ENCODE measurements around the gene GNL1. TPM values are rescaled to one million over a fixed set of nuclear protein-coding genes. Genes with fewer than 3 reads are reported as not detected.

Gene GNL1
- total RNA-seq, 2 donors from 2014 or later = 18.7 to 24.7 TPM

GRCh38 chr6:30555816-30556065, 548 bp downstream of the GNL1 start:
- WGBS, 2 donors = 0 to 3% methylated on average over 8 to 15 of the region's 15 CpGs
- peaks cover 0 to 11% of the 10 kb centered on the region in 2 donors for H3K36me3 ChIP-seq (replicated peaks in 1 of 2; ENCODE audit: insufficient read depth in 1 of 2, low read depth in 2 of 2)
- H3K27me3 ChIP-seq = no peaks in the 10 kb centered on the region
- ATAC-seq = peak; percentile 0
- intact Hi-C loops (cut with DNase I) = no loop called here
- peak overlapping the region; percentile 85 to 96 (median 94) for H3K27ac ChIP-seq
- TF ChIP-seq CTCF (IDR thresholded peaks at IDR 0.05) (no peak), POLR2A (IDR thresholded peaks at IDR 0.05) (no peak)
- peaks cover 27% of the 10 kb centered on the region for H3K4me1 ChIP-seq
- DNase-seq = no peak
- H3K4me3 ChIP-seq = peak overlapping the region; percentile 58 to 64
- no peaks in the 10 kb centered on the region for H3K9me3 ChIP-seq

- ATAC-seq (no peak), DNase-seq (peak; percentile 27 to 57 (median 52))
- H3K4me1 ChIP-seq = peaks cover 27% of the 10 kb centered on the region
- H3K27me3 ChIP-seq = no peaks in the 10 kb centered on the region
- H3K36me3 ChIP-seq (replicated peaks in 1 of 2; ENCODE audit: insufficient read depth in 1 of 2, low read depth in 2 of 2) = peaks cover 0 to 11% of the 10 kb centered on the region in 2 donors
- peak overlapping the region; percentile 58 to 64 for H3K4me3 ChIP-seq
- H3K27ac ChIP-seq = peak overlapping the region; percentile 85 to 96 (median 94)
- no peaks in the 10 kb centered on the region for H3K9me3 ChIP-seq
- 12 to 20% methylated on average over 21 to 34 of the region's 34 CpGs for WGBS, 2 donors
- TF ChIP-seq POLR2A (IDR thresholded peaks at IDR 0.05) = no peak
- TF ChIP-seq CTCF (IDR thresholded peaks at IDR 0.05) = no peak
- intact Hi-C loops (cut with DNase I) = no loop called here
Measured at GRCh38 chr6:30554962-30555815, 1.1 kb downstream of the GNL1 start.

- ATAC-seq = no peak
- 80 to 88% methylated on average over 4 of the region's 4 CpGs for WGBS, 2 donors
- DNase-seq = no peak
- intact Hi-C loops (cut with DNase I) = no loop called here
- Histone ChIP-seq H3K4me3 (no peak overlapping the region), H3K4me1 (peaks cover 27% of the 10 kb centered on the region), H3K27ac (no peak overlapping the region), H3K9me3 (no peaks in the 10 kb centered on the region), H3K27me3 (no peaks in the 10 kb centered on the region), H3K36me3 (replicated peaks in 1 of 2; ENCODE audit: insufficient read depth in 1 of 2, low read depth in 2 of 2) (peaks cover 0 to 11% of the 10 kb centered on the region in 2 donors)
- TF ChIP-seq POLR2A (IDR thresholded peaks at IDR 0.05) (no peak), CTCF (IDR thresholded peaks at IDR 0.05) (no peak)
Measured at GRCh38 chr6:30554404-30554803, 1.9 kb downstream of the GNL1 start.

- Histone ChIP-seq H3K9me3 (no peaks in the 10 kb centered on the region), H3K36me3 (replicated peaks in 1 of 2; ENCODE audit: insufficient read depth in 1 of 2, low read depth in 2 of 2) (peaks cover 0 to 18% of the 10 kb centered on the region in 2 donors), H3K4me3 (no peak overlapping the region), H3K4me1 (no peaks in the 10 kb centered on the region), H3K27ac (no peak overlapping the region), H3K27me3 (no peaks in the 10 kb centered on the region)
- TF ChIP-seq POLR2A (IDR thresholded peaks at IDR 0.05) (no peak), CTCF (IDR thresholded peaks at IDR 0.05) (no peak)
- ATAC-seq (no peak), DNase-seq (no peak)
- WGBS, 2 donors = 70 to 77% methylated on average over 2 of the region's 2 CpGs
- intact Hi-C loops (cut with DNase I) = no loop called here
Measured at GRCh38 chr6:30548375-30548774, 7.9 kb downstream of the GNL1 start.

- intact Hi-C loops (cut with DNase I) = no loop called here
- ATAC-seq (no peak), DNase-seq (no peak)
- WGBS, 2 donors = 86 to 93% methylated on average over 6 of the region's 6 CpGs
- Histone ChIP-seq H3K36me3 (replicated peaks in 1 of 2; ENCODE audit: insufficient read depth in 1 of 2, low read depth in 2 of 2) (peaks cover 0 to 10% of the 10 kb centered on the region in 2 donors), H3K27ac (no peak overlapping the region), H3K4me1 (no peaks in the 10 kb centered on the region), H3K4me3 (no peak overlapping the region), H3K27me3 (no peaks in the 10 kb centered on the region), H3K9me3 (no peaks in the 10 kb centered on the region)
- TF ChIP-seq CTCF (IDR thresholded peaks at IDR 0.05) = no peak
- no peak for TF ChIP-seq POLR2A (IDR thresholded peaks at IDR 0.05)
Measured at GRCh38 chr6:30547454-30547853, 8.8 kb downstream of the GNL1 start.
